Stimulated activated CD4-positive, alpha-beta T cell treated with anti-CD3 and anti-CD28 coated beads, Interleukin-4, amount 100 ng/mL, for 24 hours (primary cell): Measurements from ENCODE around the gene NDEL1.

Source experiments
- DNase-seq: peaks from one replicate; pipeline ENCODE4 v3.0.0-alpha.2; 2020

The NDEL1 gene

GRCh38 chr17:8459107-8459506, 23.4 kb downstream of the NDEL1 start:
- no peak for DNase-seq

DNA sequence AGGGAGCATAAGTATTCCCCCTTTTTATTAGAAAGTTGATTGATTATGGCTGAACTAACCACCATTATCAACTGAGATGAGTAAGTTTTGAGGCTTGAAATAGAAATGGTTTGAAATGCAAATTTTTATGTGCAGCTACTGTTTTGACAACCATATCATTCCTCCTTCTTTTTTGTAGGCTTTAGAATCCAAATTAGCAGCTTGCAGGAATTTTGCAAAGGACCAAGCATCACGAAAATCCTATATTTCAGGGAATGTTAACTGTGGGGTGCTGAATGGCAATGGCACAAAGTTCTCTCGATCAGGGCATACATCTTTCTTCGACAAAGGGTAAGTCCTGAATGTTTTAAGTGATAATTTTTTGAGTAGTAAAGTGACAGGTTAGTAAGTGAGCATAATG, 24.1 kb downstream of the NDEL1 start:
- no peak for DNase-seq

DNA sequence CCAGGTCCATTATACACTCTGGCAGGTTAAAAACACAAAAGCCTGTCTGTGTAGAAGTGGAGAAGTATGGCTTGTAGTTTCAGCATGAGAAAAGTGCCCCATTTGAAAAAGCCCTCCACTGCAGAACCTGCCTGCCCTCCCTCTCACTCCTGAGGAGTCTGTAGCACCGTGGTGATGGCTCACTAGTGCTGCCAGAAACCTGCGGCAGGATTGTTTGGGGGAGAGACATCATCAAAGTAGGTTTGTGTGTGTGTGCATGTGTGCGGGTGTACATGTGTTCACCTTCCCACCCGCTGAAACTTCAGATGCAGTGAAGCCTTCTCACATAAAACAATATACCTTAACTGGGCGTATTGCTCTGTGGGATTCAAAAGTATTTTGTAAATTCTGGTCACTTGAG, 26.9 kb downstream of the NDEL1 start:
- no peak for DNase-seq

DNA sequence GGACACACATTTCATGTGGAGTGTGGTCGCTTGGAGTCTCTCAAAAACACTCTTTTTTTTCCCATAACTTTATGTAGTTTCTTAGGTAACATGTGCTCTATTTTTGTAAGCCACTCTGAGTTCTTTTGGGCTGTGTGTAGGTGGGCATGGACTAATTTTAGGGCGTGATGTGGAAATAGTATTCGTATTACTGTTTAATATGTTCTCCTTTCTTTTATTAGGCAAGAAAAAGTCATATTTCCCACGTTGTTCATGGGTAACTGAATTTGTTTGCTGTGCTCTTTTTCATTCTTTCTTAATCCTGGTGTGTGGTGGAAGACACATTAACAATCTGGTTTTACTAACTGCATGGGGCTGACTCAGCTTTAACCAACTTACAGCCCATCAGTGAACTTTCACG, 27.4 kb downstream of the NDEL1 start:
- no peak for DNase-seq

- DNase-seq: no peak
These were observed 29.3 kb downstream of the NDEL1 start for GRCh38 chr17:8464941-8465340.

DNA sequence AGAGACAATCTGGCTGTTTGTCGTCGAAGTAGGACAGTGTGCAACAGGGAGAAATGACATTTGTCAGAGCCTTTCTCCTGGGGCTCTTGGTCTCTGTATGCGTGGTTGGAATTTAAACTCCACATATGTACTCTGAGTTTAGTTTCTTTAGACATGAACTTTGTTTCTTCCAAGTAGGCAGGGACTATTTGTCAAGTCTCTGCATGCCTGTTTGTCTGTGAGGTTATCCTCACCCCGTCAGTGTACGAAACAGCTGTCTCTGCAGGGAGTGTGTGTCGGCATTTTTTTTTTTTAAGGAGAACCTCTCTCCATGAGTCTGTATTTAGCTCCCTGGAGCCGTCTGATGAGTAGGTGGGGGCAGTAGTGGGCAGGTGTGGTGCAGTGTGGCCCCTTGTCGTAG, 29.7 kb downstream of the NDEL1 start:
- DNase-seq: no peak

DNA sequence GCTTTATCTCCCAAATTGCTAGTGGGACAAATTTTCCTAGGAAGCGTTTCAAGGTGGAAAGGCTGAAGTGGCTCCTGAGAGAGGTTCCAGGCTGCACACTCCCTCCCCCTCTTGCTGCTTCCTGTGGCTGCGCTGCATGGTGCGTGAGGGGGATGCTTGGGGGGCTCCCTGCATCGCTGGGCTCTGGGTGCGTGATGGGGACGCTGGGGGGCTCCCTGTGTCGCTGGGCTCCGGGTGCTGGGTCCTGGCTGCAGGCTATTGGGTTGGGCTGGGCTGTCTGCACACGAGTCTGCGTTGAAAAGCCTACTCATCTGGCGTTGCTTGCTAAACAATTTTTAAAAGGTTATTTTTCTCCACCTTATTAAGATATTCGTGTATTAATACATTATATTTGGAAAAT, 30.1 kb downstream of the NDEL1 start:
- DNase-seq: no peak

DNA sequence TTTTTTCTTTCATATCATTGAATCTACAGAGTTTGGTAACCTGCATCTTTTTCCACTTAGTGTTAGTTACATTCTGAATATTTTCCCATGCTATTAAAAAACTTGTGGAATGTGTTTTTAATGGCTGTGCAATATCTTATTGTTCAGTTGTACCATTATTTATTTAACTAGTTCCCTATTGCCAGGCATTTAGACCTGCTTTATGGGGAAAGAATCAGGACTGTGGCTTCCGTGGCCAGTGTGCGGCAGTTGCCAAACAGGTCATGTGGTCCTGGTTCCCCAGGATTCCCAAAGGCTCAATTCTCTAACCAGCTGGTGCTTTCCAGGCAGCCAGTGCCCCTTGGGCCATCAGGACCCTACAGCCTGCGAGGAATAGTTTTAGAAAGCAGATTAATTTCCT, 30.8 kb downstream of the NDEL1 start:
- no peak for DNase-seq

- DNase-seq: no peak
These were observed 31.2 kb downstream of the NDEL1 start for GRCh38 chr17:8466873-8467272.

- DNase-seq: no peak
These were observed 31.8 kb downstream of the NDEL1 start for GRCh38 chr17:8467527-8467926.

GRCh38 chr17:8468127-8468526, 32.4 kb downstream of the NDEL1 start:
- no peak for DNase-seq

DNA sequence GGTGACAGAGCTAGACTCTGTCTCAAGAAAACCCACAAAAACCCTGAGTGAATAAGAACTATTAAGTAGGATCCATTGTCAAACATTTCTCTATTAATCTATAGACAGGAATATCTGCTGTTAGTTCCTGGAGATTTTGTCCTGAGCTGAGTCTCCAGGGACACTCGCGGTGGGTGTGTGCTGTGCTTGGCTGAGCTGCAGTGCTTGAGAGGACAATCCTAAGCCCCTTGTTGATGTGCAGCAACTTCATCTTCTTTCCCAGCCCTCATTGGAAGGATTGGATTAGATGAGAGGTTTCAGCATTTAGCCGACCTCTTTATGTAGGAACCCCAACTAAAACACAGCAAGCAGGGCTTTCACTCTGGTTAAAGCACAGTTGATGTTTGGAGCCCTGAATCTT, 33.3 kb downstream of the NDEL1 start:
- DNase-seq: no peak

GRCh38 chr17:8469964-8470363, 34.3 kb downstream of the NDEL1 start:
- no peak for DNase-seq

- DNase-seq: no peak
These were observed 34.9 kb downstream of the NDEL1 start for GRCh38 chr17:8470447-8471047.

- no peak for DNase-seq
These were observed 37.0 kb downstream of the NDEL1 start for GRCh38 chr17:8472663-8473062.

DNA sequence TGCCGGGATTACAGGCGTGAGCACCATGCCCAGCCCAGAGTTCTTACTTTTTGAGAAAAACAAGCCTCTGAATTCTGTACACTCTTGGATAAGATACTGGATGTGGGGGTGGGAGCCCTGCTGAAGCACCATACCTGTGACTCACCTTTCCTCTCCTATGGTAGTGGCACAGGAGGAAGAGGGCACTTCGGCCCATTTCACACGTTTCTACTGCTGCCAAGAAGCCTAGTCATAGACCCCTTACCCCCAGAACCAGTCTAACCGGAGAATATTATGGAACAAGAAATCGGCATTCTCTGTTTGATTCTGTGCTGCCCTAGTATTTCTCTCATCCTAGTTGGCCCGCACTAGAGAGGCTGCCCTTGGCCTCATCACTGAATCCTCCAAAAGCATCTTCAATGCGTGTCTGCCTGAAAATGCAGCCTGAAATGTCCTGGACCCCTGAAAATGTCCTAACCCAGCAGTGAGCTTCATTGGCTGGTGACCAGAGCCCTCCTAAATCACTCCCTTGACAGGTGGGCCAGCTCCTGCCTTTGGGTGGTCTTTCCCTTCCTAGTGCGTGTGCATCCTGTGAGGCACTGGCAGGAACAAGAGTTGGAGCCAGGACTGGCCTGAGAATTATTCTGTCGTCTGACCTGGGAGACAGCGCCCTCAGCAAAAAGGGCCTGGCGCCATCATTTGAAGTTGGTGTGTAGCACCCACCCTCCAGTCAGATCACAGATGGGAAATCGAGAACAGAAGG, 37.9 kb downstream of the NDEL1 start:
- DNase-seq: no peak

DNA sequence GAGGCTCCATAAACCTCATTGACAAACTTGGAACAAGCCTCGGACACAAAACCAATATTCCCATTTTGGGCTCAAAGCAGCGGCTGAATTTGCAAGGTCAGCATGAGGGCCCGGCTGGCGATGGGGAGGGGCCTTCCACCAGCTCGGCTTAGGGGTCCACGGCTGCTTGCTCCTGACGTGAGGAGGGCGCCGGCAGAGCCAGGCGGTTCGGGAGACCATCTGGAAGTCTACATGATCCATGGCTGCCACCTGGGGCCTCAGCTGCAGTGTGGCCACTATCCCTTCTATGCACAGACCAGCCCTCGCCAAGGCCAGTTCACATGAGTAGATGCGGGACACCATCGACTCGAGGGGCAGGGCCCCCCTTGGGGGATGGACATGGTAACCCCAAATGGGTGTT, 39.1 kb downstream of the NDEL1 start:
- no peak for DNase-seq

GRCh38 chr17:8475227-8475626, 39.5 kb downstream of the NDEL1 start:
- no peak for DNase-seq

- DNase-seq: no peak
These were observed 40.1 kb downstream of the NDEL1 start for GRCh38 chr17:8475781-8476180.

DNA sequence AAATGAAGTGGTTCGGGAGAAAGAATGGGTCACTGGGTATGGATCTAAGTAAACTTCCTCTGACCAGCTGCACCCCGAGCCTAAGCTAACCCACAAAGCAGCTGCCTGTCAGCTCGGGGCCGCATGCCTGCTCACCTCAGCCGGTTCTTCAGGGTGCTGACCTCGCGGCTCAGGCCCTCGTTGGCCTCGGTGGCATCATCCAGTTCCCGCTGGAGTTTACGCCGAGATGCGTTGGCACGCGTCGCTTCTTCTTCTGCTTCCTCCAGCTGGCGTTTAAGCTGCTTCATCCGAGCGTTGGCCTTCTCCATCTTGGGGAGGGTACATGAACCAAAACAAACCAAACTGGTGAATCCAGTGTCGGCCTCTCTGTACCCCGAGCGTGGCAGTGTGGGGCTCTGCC, 41.1 kb downstream of the NDEL1 start:
- no peak for DNase-seq

DNA sequence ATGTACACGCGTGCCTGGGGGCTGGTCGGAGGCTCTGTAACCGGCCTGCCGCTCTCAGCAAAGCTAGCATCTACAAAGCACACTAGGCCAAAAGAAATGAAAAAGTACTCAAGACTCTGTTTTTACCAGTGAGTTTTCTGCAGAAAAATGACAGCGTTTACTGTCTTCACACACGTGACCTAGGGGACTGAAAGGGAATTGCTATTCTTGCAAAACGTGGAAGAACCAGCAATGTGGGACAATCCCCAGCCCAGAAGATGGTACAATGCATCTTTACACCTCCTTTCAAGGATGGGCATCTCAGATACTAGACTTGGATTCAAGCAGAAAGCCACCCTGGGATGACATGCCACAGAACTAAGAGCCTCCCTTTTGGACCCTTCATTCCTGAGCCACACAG, 41.5 kb downstream of the NDEL1 start:
- no peak for DNase-seq

DNA sequence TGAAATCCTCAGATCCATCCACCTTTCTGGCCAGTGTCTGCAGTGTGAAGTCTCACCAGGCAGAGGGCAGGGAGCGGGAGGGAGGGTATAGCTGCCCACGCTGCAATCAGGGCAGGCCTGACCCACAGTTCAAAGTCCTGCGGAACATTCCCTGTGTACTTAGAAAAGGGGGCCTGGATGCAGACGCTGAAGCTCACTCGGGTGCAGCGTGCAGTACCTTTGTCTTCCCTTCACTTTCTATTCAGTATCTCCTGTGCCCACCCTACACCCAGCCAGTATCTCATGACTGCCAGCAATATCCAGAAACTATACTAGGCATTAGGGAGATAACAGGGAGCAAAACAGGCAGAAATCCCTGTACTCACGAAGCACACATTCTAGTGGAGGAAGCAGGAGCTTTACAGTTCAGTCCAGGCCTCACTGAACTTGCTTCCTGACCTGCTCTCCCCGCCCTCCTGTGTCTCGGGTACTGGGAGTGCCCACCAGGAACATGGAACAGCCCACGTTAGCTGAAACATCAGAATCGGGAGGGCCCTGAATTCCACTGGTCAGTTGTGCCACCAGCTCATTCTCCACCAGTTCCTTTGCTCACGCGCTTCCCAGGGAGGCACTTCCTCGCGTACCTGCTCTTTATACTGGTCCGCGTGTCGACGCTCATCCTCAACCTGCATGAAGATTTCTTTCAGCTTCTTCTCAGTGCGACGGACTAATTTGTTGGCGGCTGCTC, 42.2 kb downstream of the NDEL1 start:
- DNase-seq: no peak

- no peak for DNase-seq
These were observed 43.8 kb downstream of the NDEL1 start for GRCh38 chr17:8479431-8479947.
